NCI-H2196 (cell line): Measurements from ENCODE around the gene IGSF23.
"Not testable (repeated sequence)": the region's sequence is repeated elsewhere in the genome, so short reads cannot be mapped to it uniquely, and the experiment has no call there.

Experiments used
- DNase-seq: peaks from one replicate; lab custom pipeline; 2025; ENCODE audit not compliant: unreplicated experiment; lab: John Stamatoyannopoulos, UW

IGSF23 gene

GRCh38 chr19:44611812-44612295 lies 1.5 kb upstream of the IGSF23 start:
- DNase-seq, result peak; percentile 70

GRCh38 chr19:44614313-44614712 lies 950 bp downstream of the IGSF23 start:
- no peak for DNase-seq

- DNase-seq, result no peak
These were observed 2.5 kb downstream of the IGSF23 start for GRCh38 chr19:44615863-44616247.

GRCh38 chr19:44617110-44617880 lies 3.9 kb downstream of the IGSF23 start:
- no peak for DNase-seq

GRCh38 chr19:44618640-44619357 lies 5.4 kb downstream of the IGSF23 start:
- DNase-seq, result no peak

GRCh38 chr19:44620667-44621066 lies 7.3 kb downstream of the IGSF23 start:
- DNase-seq, result no peak

- DNase-seq, result no peak
These were observed 8.0 kb downstream of the IGSF23 start for GRCh38 chr19:44621367-44621766.

- no peak for DNase-seq
These were observed 9.7 kb downstream of the IGSF23 start for GRCh38 chr19:44623080-44623479.

GRCh38 chr19:44623626-44624025 lies 10.3 kb downstream of the IGSF23 start:
- DNase-seq, result no peak

- no peak for DNase-seq
These were observed 11.5 kb downstream of the IGSF23 start for GRCh38 chr19:44624840-44625354.

GRCh38 chr19:44625637-44626036 lies 12.3 kb downstream of the IGSF23 start:
- not testable (repeated sequence) for DNase-seq

GRCh38 chr19:44626048-44626624 lies 12.8 kb downstream of the IGSF23 start:
- no peak for DNase-seq

- no peak for DNase-seq
These were observed 14.3 kb downstream of the IGSF23 start for GRCh38 chr19:44627631-44628030.

GRCh38 chr19:44628793-44629192 lies 15.4 kb downstream of the IGSF23 start:
- DNase-seq, result no peak

- not testable (repeated sequence) for DNase-seq
These were observed 18.2 kb downstream of the IGSF23 start for GRCh38 chr19:44631611-44632010.

GRCh38 chr19:44634058-44634457 lies 20.7 kb downstream of the IGSF23 start:
- DNase-seq, result not testable (repeated sequence)

- DNase-seq, result no peak
These were observed 21.4 kb downstream of the IGSF23 start for GRCh38 chr19:44634785-44635184.

GRCh38 chr19:44635581-44636438 lies 22.4 kb downstream of the IGSF23 start:
- no peak for DNase-seq

GRCh38 chr19:44636439-44637389 lies 23.4 kb downstream of the IGSF23 start:
- no peak for DNase-seq

- DNase-seq, result no peak
These were observed 24.0 kb downstream of the IGSF23 start for GRCh38 chr19:44637390-44637764.
